ENCODE results near the gene UGT1A7. TPM values are rescaled to one million over a fixed set of nuclear protein-coding genes. Genes with fewer than 3 reads are reported as not detected.
A peak's percentile ranks its signal among the peaks of the same experiment; 100 is the strongest.
"Not testable (repeated sequence)": the region's sequence is repeated elsewhere in the genome, so short reads cannot be mapped to it uniquely, and the experiment has no call there.

UGT1A7 gene
- total RNA-seq, 2 donors from 2014 or later, result 0.46 TPM; not detected in 1

GRCh38 chr2:233692648-233693047 lies 10.9 kb downstream of the UGT1A7 start, which contains the start of gene UGT1A6:
UGT1A6 (plus strand) TSS chr2:233692890; CDS start chr2:233693005, 115 bp downstream.
- Histone ChIP-seq H3K27me3 (replicated peaks; ENCODE audit: insufficient read depth) (no peaks in the 10 kb centered on the region), H3K27ac (no peak within 1 kb of the TSS), H3K9me3 (no peaks in the 10 kb centered on the region), H3K4me3 (no peak within 1 kb of the TSS), H3K4me1 (replicated peaks) (no peaks in the 10 kb centered on the region), H3K36me3 (no peaks in the 10 kb centered on the region)
- intact Hi-C loops (cut with DNase I), result no loop called here
- 85% methylated on average over 4 of the region's 4 CpGs for WGBS
- no peak for DNase-seq (ENCODE audit: low spot score)
- no peak for TF ChIP-seq CTCF (IDR thresholded peaks at IDR 0.05)
- no peak for TF ChIP-seq POLR2A (IDR thresholded peaks at IDR 0.05)
- no peak for TF ChIP-seq POLR2AphosphoS5 (IDR thresholded peaks at IDR 0.05)

GRCh38 chr2:233693963-233694362 lies 12.3 kb downstream of the UGT1A7 start:
- no peak for DNase-seq (ENCODE audit: low spot score)
- intact Hi-C loops (cut with DNase I), result no loop called here
- 76% methylated on average over 6 of the region's 6 CpGs for WGBS
- H3K4me1 ChIP-seq (replicated peaks), result no peaks in the 10 kb centered on the region
- H3K27me3 ChIP-seq (replicated peaks; ENCODE audit: insufficient read depth), result no peaks in the 10 kb centered on the region
- TF ChIP-seq CTCF (IDR thresholded peaks at IDR 0.05) (no peak), POLR2A (IDR thresholded peaks at IDR 0.05) (no peak), POLR2AphosphoS5 (IDR thresholded peaks at IDR 0.05) (no peak)
- no peak overlapping the region for H3K27ac ChIP-seq
- H3K36me3 ChIP-seq, result no peaks in the 10 kb centered on the region
- H3K9me3 ChIP-seq, result no peaks in the 10 kb centered on the region
- H3K4me3 ChIP-seq, result no peak overlapping the region

- H3K9me3 ChIP-seq, result no peaks in the 10 kb centered on the region
- intact Hi-C loops (cut with DNase I), result no loop called here
- no peaks in the 10 kb centered on the region for H3K27me3 ChIP-seq (replicated peaks; ENCODE audit: insufficient read depth)
- no peak for DNase-seq (ENCODE audit: low spot score)
- H3K4me1 ChIP-seq (replicated peaks), result no peaks in the 10 kb centered on the region
- H3K36me3 ChIP-seq, result no peaks in the 10 kb centered on the region
- no peak overlapping the region for H3K4me3 ChIP-seq
- no peak overlapping the region for H3K27ac ChIP-seq
- TF ChIP-seq POLR2A (IDR thresholded peaks at IDR 0.05) (no peak), POLR2AphosphoS5 (IDR thresholded peaks at IDR 0.05) (no peak), CTCF (IDR thresholded peaks at IDR 0.05) (no peak)
- 77% methylated on average over 4 of the region's 4 CpGs for WGBS
Measured at GRCh38 chr2:233698740-233699139, 17.0 kb downstream of the UGT1A7 start.

GRCh38 chr2:233699424-233700027 lies 17.8 kb downstream of the UGT1A7 start:
- no peaks in the 10 kb centered on the region for H3K9me3 ChIP-seq
- H3K36me3 ChIP-seq, result no peaks in the 10 kb centered on the region
- peak overlapping the region in 1 of 2 donors; percentile 31 for H3K27ac ChIP-seq
- intact Hi-C loops (cut with DNase I), result no loop called here
- 81% methylated on average over 8 of the region's 8 CpGs for WGBS
- no peak overlapping the region for H3K4me3 ChIP-seq
- DNase-seq (ENCODE audit: low spot score), result no peak
- no peak for TF ChIP-seq POLR2AphosphoS5 (IDR thresholded peaks at IDR 0.05)
- no peak for TF ChIP-seq CTCF (IDR thresholded peaks at IDR 0.05)
- no peak for TF ChIP-seq POLR2A (IDR thresholded peaks at IDR 0.05)
- no peaks in the 10 kb centered on the region for H3K27me3 ChIP-seq (replicated peaks; ENCODE audit: insufficient read depth)
- H3K4me1 ChIP-seq (replicated peaks), result no peaks in the 10 kb centered on the region

- Histone ChIP-seq H3K36me3 (no peaks in the 10 kb centered on the region), H3K27me3 (replicated peaks; ENCODE audit: insufficient read depth) (no peaks in the 10 kb centered on the region), H3K9me3 (no peaks in the 10 kb centered on the region), H3K27ac (peak overlapping the region in 1 of 2 donors; percentile 31), H3K4me1 (replicated peaks) (no peaks in the 10 kb centered on the region), H3K4me3 (no peak overlapping the region)
- TF ChIP-seq POLR2AphosphoS5 (IDR thresholded peaks at IDR 0.05) (peak; percentile 96), CTCF (IDR thresholded peaks at IDR 0.05) (no peak)
- intact Hi-C loops (cut with DNase I), result no loop called here
- WGBS, result 9% methylated on average over 1 of the region's 1 CpG
- DNase-seq (ENCODE audit: low spot score), result peak; percentile 78
Measured at GRCh38 chr2:233700028-233700635, 18.4 kb downstream of the UGT1A7 start.

GRCh38 chr2:233700842-233701241 lies 19.1 kb downstream of the UGT1A7 start:
- 79% methylated on average over 5 of the region's 5 CpGs for WGBS
- H3K27ac ChIP-seq, result not testable (repeated sequence)

More at GRCh38 chr2:233700842-233701241, 19.1 kb downstream of the UGT1A7 start:
- H3K4me3 ChIP-seq; H3K36me3 ChIP-seq; H3K9me3 ChIP-seq; H3K27me3 ChIP-seq (replicated peaks; ENCODE audit: insufficient read depth); intact Hi-C loops (cut with DNase I); H3K4me1 ChIP-seq (replicated peaks); DNase-seq (ENCODE audit: low spot score): not testable (repeated sequence)

Data from prostate gland (tissue), 2 donors.